Naive thymus-derived CD4-positive, alpha-beta T cell (primary cell): Measurements from ENCODE around the gene NAA20. TPM values are rescaled to one million over a fixed set of nuclear protein-coding genes. Genes with fewer than 3 reads are reported as not detected.

ENCODE experiments used
- ATAC-seq: fragments of 150-1000 bp; cut with Tn5 transposase; 2 replicates; pipeline ENCODE4 v1.10.0; 2021; ENCODE audit warnings: mild to moderate bottlenecking, moderate library complexity
- CTCF ChIA-PET: fragments of 350-600 bp; sonication (Branson Sonifier 250); formaldehyde crosslinking; loops from one replicate; lab custom pipeline; 2021; ENCODE audit warnings: antibody characterized with exemption; lab: Charles Lee
- POLR2A ChIA-PET: fragments of 350-600 bp; sonication (Branson Sonifier 250); formaldehyde crosslinking; loops from one replicate; lab custom pipeline; 2021; ENCODE audit warnings: antibody characterized with exemption, inconsistent platforms; lab: Charles Lee
- DNase-seq, 9 donors: peaks; one replicate each; pipeline versions ENCODE4 v3.0.0 to v3.0.0-alpha.2; 2020 to 2022; ENCODE audit warnings: mixed read lengths in 1 of 9
- H3K27ac ChIP-seq: one replicate; pipeline ENCODE4 v1.7.0; 2013; ENCODE audit warnings: mild to moderate bottlenecking, low read depth, low read length, moderate library complexity
- H3K27me3 ChIP-seq, 2 donors: one replicate each; pipeline ENCODE4 v1.7.0; 2013; ENCODE audit warnings: low read length in 2 of 2, mild to moderate bottlenecking in 2 of 2, moderate library complexity in 2 of 2; ENCODE audit not compliant: control insufficient read depth in 2 of 2, insufficient read depth in 2 of 2
- H3K36me3 ChIP-seq, 3 experiments: 1 replicate in 2 of 3; 2 replicates in 1 of 3; pipeline ENCODE4 v1.7.0; 2013; ENCODE audit warnings: low read length in 3 of 3, mild to moderate bottlenecking in 3 of 3, moderate library complexity in 1 of 3; ENCODE audit not compliant: insufficient read depth in 3 of 3, control insufficient read depth in 2 of 3
- H3K4me1 ChIP-seq, 2 donors: one replicate each; pipeline ENCODE4 v1.7.0; 2013; ENCODE audit warnings: low read length in 2 of 2, mild to moderate bottlenecking in 2 of 2, moderate library complexity in 1 of 2; ENCODE audit not compliant: control insufficient read depth in 2 of 2, insufficient read depth in 2 of 2
- H3K4me3 ChIP-seq: 2 replicates; pipeline ENCODE4 v1.7.0; 2013; ENCODE audit warnings: mild to moderate bottlenecking, low read length
- H3K9me3 ChIP-seq, 3 experiments: 1 replicate in 2 of 3; 2 replicates in 1 of 3; pipeline ENCODE4 v1.7.0; 2013; ENCODE audit warnings: low read length in 3 of 3; ENCODE audit not compliant: control insufficient read depth in 2 of 3
- H3K27ac Mint-ChIP-seq, 9 donors: one replicate each; pipeline ENCODE4 v1.8.0; 2020 to 2022; ENCODE audit warnings: mixed read lengths in 9 of 9, mild to moderate bottlenecking in 8 of 9, moderate library complexity in 5 of 9, inconsistent platforms in 2 of 9
- H3K27me3 Mint-ChIP-seq, 5 donors: one replicate each; pipeline ENCODE4 v1.8.0; 2021 to 2022; ENCODE audit warnings: mixed read lengths in 5 of 5, mild to moderate bottlenecking in 1 of 5
- H3K36me3 Mint-ChIP-seq, 5 donors: one replicate each; pipeline ENCODE4 v1.8.0; 2020 to 2022; ENCODE audit warnings: mixed read lengths in 5 of 5, mild to moderate bottlenecking in 3 of 5, inconsistent platforms in 1 of 5
- H3K4me1 Mint-ChIP-seq, 7 donors: one replicate each; pipeline ENCODE4 v1.8.0; 2020 to 2022; ENCODE audit warnings: mixed read lengths in 7 of 7, mild to moderate bottlenecking in 3 of 7, inconsistent platforms in 1 of 7
- H3K4me3 Mint-ChIP-seq, 10 donors: one replicate each; pipeline ENCODE4 v1.8.0; 2020 to 2022; ENCODE audit warnings: mild to moderate bottlenecking in 10 of 10, mixed read lengths in 10 of 10, moderate library complexity in 6 of 10, inconsistent platforms in 2 of 10
- H3K9me3 Mint-ChIP-seq, 11 donors: one replicate each; pipeline ENCODE4 v1.8.0; 2020 to 2022; ENCODE audit warnings: mixed read lengths in 11 of 11, mild to moderate bottlenecking in 4 of 11, inconsistent platforms in 1 of 11, moderate library complexity in 1 of 11
- intact Hi-C, 2 donors: fragments of 100-400 bp; cut with micrococcal nuclease; formaldehyde crosslinking; loops; one replicate each; pipeline ENCODE4 v1.15.1; 2023
- polyA plus RNA-seq, 2 donors: library from polyadenylated mRNA; unstranded; fragments of 300-500 nt; fragmentation: Illumina TruSeq; gene quantifications; one replicate each; pipeline ENCODE4 v1.2.3, GENCODE V29; 2021
- total RNA-seq, 6 experiments: library from RNA in 5 of 6; stranded (reverse) in 5 of 6; gene quantifications; 1 replicate in 5 of 6; 2 replicates in 1 of 6; pipeline ENCODE4 v1.2.3 and lab custom pipeline; 2021 to 2026

Gene NAA20
- total RNA-seq (10 to 100 TPM; 21.5 to 52.6 (median 28.3) TPM), polyA plus RNA-seq (10 to 100 TPM; 50.0 to 90.2 TPM), total RNA-seq (lab: John Stamatoyannopoulos, UW) (14.1 reads per million, percentile 43 among the genes with 10 or more reads in this experiment)

DNA sequence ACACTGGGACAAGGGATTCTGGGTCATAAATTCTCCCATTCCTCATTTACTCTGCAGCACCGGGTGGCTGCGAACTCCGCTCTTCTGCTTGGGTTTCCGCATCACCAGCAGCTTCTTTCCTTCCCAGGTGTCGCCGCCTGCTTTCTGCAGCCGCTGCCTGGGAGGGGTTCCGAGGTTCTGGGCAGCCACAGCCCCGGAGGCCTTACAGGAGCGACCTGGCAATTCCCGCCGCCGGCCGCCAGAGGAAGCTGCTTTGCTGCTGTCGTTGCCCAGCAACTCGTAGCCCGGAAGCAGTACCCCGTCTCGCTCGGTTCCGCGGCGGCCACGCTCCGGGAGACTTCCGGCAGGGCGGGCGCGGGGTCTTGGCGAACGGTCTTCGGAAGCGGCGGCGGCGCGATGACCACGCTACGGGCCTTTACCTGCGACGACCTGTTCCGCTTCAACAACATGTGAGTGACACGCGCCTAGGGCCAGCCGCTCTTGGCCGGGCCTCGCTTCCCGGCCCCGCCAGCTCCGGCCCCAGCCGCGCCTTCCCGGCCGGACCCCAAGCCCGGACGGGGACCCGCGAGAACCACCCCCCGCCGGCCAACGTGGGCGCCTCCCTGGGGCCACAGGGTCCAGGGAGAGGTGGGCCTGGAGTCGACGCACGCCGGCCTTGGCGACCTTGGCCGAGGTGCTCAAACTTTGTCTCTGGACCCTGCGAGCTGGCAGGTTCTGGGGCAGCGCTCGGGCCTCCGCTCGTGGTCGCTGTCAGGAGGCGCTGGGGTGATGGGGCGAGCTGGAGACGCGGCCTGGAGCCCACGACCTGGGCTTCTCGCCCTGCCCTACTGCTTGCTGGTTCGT, at the start of gene NAA20:
NAA20 (plus strand) TSS at position 362 of the 843 bp plus-strand sequence; CDS start at position 397, 35 bp downstream.
- H3K27me3 ChIP-seq, result no peaks in the 10 kb centered on the region
- CTCF ChIA-PET, result interaction anchor here (1.6 to 3.0 kb wide), 2 partner anchors 31 to 35 kb away, joined by 3 to 29 read pairs; partner anchors contain the start of genes CFAP61 and CRNKL1
- H3K4me1 ChIP-seq, result peaks cover 9 to 28% of the 10 kb centered on the region in 2 donors
- H3K4me1 Mint-ChIP-seq, result peaks cover 38 to 68% (median 63%) of the 10 kb centered on the region in 7 donors
- no peaks in the 10 kb centered on the region for H3K9me3 ChIP-seq
- H3K27ac Mint-ChIP-seq, result peak within 1 kb of the TSS; percentile 90 to 96 (median 94)
- H3K27ac ChIP-seq, result peak within 1 kb of the TSS; percentile 83
- H3K9me3 Mint-ChIP-seq, result no peaks in the 10 kb centered on the region
- H3K36me3 ChIP-seq, result peaks cover 0 to 6% (median 0%) of the 10 kb centered on the region in 3 experiments
- peaks cover 0 to 4% (median 0%) of the 10 kb centered on the region in 5 donors for H3K36me3 Mint-ChIP-seq
- peak; percentile 99 for ATAC-seq
- H3K4me3 ChIP-seq, result peak within 1 kb of the TSS; percentile 77
- peak within 1 kb of the TSS; percentile 88 to 96 (median 93) for H3K4me3 Mint-ChIP-seq
- no peaks in the 10 kb centered on the region for H3K27me3 Mint-ChIP-seq
- intact Hi-C loops, result loop anchor here (1.0 to 5.0 kb wide), 9 partner anchors 35 to 1880 kb away; partner anchors contain the start of genes CFAP61 (in 2 of the 2), CRNKL1 (in 2 of the 2), RALGAPA2 (in 2 of the 2) and DTD1 (in 1 of the 2)
- DNase-seq, result peak; percentile 80 to 89 (median 87)
- POLR2A ChIA-PET, result interaction anchor here (0.6 to 3.4 kb wide), 5 partner anchors 10 to 1512 kb away, joined by 3 to 31 read pairs (median 5); partner anchors contain the start of genes CFAP61 and CRNKL1

DNA sequence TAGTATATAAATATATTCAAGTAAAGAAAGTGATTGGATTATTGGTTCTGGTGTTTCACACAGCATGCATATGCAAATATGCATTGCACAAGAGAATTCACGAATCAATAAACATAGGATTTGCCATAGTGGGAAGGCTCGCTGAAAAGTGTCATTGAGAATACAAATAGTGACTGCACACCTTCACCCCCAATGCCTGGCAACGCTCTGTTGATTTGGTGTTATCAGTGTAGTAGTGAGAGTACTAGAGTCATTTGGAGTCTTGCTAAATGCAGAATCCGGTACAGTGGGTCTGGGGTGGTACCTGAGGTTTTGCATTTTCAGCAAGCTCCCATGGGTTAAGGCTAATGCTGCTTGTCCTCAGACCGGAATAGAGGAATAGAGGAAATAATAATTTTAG, 49.7 kb upstream of the NAA20 start:
- Mint-ChIP-seq H3K36me3 (no peaks in the 10 kb centered on the region), H3K9me3 (peaks cover 0 to 3% (median 0%) of the 10 kb centered on the region in 11 donors), H3K27me3 (peaks cover 0 to 3% (median 0%) of the 10 kb centered on the region in 5 donors), H3K4me1 (peaks cover 4 to 21% (median 15%) of the 10 kb centered on the region in 7 donors), H3K27ac (no peak overlapping the region), H3K4me3 (no peak overlapping the region)
- ChIA-PET POLR2A (no interaction called here), CTCF (no interaction called here)
- H3K27ac ChIP-seq, result no peak overlapping the region
- H3K9me3 ChIP-seq, result no peaks in the 10 kb centered on the region
- ATAC-seq (no peak), DNase-seq (no peak)
- no peak overlapping the region for H3K4me3 ChIP-seq
- intact Hi-C loops, result no loop called here
- H3K27me3 ChIP-seq, result no peaks in the 10 kb centered on the region
- peaks cover 0 to 13% of the 10 kb centered on the region in 2 donors for H3K4me1 ChIP-seq
- H3K36me3 ChIP-seq, result no peaks in the 10 kb centered on the region

DNA sequence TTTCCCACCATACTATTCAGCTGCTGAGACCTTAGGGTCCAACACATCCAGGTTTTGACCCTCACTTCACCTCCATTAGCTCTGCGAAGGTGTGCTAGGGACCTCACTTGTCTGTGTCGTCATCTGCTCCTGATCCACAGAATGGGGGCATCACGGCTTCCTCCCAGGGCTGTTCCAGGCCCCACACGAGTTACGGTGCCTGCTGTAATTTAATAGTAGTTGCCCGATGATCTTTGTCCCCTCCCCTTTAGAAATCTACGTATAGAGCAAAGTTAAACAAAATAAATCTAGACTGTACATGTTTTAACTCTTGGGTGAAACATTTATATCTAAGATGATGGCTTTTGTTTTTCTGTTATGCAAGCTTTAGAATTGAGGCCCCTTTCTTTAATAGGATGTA, 49.1 kb upstream of the NAA20 start:
- Histone ChIP-seq H3K27ac (no peak overlapping the region), H3K4me1 (peaks cover 0 to 13% of the 10 kb centered on the region in 2 donors), H3K27me3 (no peaks in the 10 kb centered on the region), H3K9me3 (no peaks in the 10 kb centered on the region), H3K4me3 (no peak overlapping the region), H3K36me3 (no peaks in the 10 kb centered on the region)
- DNase-seq (no peak), ATAC-seq (no peak)
- Mint-ChIP-seq H3K27me3 (peaks cover 0 to 3% (median 0%) of the 10 kb centered on the region in 5 donors), H3K4me1 (peaks cover 4 to 21% (median 15%) of the 10 kb centered on the region in 7 donors), H3K36me3 (no peaks in the 10 kb centered on the region), H3K9me3 (peaks cover 0 to 3% (median 0%) of the 10 kb centered on the region in 11 donors), H3K4me3 (no peak overlapping the region), H3K27ac (no peak overlapping the region)
- ChIA-PET CTCF (no interaction called here), POLR2A (no interaction called here)
- intact Hi-C loops, result no loop called here

- Mint-ChIP-seq H3K36me3 (no peaks in the 10 kb centered on the region), H3K9me3 (peaks cover 0 to 3% (median 0%) of the 10 kb centered on the region in 11 donors), H3K4me3 (no peak overlapping the region), H3K27me3 (peaks cover 0 to 3% (median 0%) of the 10 kb centered on the region in 5 donors), H3K27ac (no peak overlapping the region), H3K4me1 (peaks cover 4 to 21% (median 15%) of the 10 kb centered on the region in 7 donors)
- intact Hi-C loops, result no loop called here
- Histone ChIP-seq H3K4me1 (peaks cover 0 to 13% of the 10 kb centered on the region in 2 donors), H3K9me3 (no peaks in the 10 kb centered on the region), H3K4me3 (no peak overlapping the region), H3K36me3 (no peaks in the 10 kb centered on the region), H3K27me3 (no peaks in the 10 kb centered on the region), H3K27ac (no peak overlapping the region)
- CTCF ChIA-PET, result no interaction called here
- no peak for ATAC-seq
- DNase-seq, result no peak
- POLR2A ChIA-PET, result no interaction called here
Observed at GRCh38 chr20:19968466-19969073, 48.6 kb upstream of the NAA20 start.

DNA sequence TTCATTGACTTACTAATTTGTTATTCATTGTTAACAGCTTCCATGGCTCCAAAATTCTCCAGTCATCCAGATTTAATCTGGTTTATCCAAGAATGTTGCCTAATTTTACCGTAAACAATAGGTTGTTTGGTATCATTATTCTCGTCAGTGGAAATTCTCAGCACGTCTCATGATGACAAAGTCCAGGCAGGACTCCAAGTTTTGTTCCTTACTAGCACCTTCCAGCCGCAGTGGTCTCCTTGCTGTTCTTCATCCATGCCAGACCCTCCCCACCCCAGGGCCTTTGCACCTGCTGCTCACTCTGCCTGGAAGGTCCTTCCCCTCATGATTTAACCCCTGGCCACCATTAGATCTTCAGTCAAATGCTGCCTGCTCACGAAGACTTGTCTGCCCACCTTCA, 48.1 kb upstream of the NAA20 start:
- Histone ChIP-seq H3K4me1 (peaks cover 0 to 13% of the 10 kb centered on the region in 2 donors), H3K27ac (no peak overlapping the region)
- POLR2A ChIA-PET, result no interaction called here

DNA sequence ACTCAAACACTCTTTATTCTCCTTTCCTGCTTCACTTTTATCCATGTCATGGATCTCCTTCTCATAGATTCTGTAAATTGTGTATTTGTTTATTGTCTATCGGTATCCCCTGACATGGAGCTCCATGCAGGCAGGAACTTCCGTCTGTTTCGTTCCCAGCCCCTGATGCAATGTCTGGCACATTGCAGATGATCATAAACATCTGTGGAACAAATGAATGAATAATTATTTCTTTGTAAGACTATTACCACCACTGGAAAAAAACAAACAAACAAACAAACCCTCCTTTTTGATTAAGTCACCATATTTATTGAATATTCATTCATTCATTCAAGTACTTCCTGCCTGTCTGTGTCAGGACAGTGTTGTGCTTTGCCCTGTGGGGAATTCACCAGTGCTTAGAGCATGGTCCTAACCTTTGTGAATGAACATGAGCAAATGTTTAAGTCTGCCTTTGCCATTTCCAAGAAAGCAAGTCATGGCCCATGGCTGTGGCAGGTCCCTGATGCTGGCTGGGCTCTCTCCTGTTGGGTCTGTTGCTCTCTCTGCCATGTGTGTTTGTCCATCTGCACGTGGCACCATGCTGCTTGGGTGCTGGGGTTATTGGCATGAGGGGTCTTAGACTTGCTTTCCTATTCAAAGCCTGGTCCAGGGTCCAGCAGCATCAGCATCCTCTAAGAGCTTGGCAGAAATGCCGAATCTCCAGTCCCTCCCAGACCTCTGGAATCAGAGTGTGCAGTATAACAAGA, 47.5 kb upstream of the NAA20 start:
- Histone ChIP-seq H3K36me3 (no peaks in the 10 kb centered on the region), H3K9me3 (no peaks in the 10 kb centered on the region), H3K27me3 (no peaks in the 10 kb centered on the region), H3K4me1 (peaks cover 0 to 13% of the 10 kb centered on the region in 2 donors), H3K27ac (no peak overlapping the region), H3K4me3 (no peak overlapping the region)
- no peak for DNase-seq
- intact Hi-C loops, result no loop called here
- Mint-ChIP-seq H3K27ac (peak overlapping the region in 1 of 9 donors; percentile 31), H3K27me3 (peaks cover 0 to 3% (median 0%) of the 10 kb centered on the region in 5 donors), H3K36me3 (no peaks in the 10 kb centered on the region), H3K4me1 (peaks cover 4 to 21% (median 15%) of the 10 kb centered on the region in 7 donors), H3K9me3 (peaks cover 0 to 3% (median 0%) of the 10 kb centered on the region in 11 donors), H3K4me3 (no peak overlapping the region)
- POLR2A ChIA-PET, result no interaction called here
- CTCF ChIA-PET, result no interaction called here
- no peak for ATAC-seq

More for the DNA sequence above, 48.1 kb upstream of the NAA20 start:
- no peaks in the 10 kb centered on the region for H3K27me3 ChIP-seq
- ATAC-seq (no peak), DNase-seq (no peak)
- H3K36me3 ChIP-seq, result no peaks in the 10 kb centered on the region
- Mint-ChIP-seq H3K27me3 (peaks cover 0 to 3% (median 0%) of the 10 kb centered on the region in 5 donors), H3K4me1 (peaks cover 4 to 21% (median 15%) of the 10 kb centered on the region in 7 donors), H3K9me3 (peaks cover 0 to 3% (median 0%) of the 10 kb centered on the region in 11 donors), H3K36me3 (no peaks in the 10 kb centered on the region), H3K27ac (no peak overlapping the region), H3K4me3 (no peak overlapping the region)
- H3K4me3 ChIP-seq, result no peak overlapping the region
- intact Hi-C loops, result no loop called here
- H3K9me3 ChIP-seq, result no peaks in the 10 kb centered on the region
- CTCF ChIA-PET, result no interaction called here
